H1 (cell line): ENCODE measurements around the gene PRRC2A. TPM values are rescaled to one million over a fixed set of nuclear protein-coding genes. Genes with fewer than 3 reads are reported as not detected.

Source experiments
- CTCF ChIA-PET: fragments of 300-600 bp; sonication (Branson Sonifier 250); formaldehyde crosslinking; loops from one replicate; lab custom pipeline; 2021; ENCODE audit not compliant: partially characterized antibody; lab: Charles Lee
- POLR2A ChIA-PET: fragments of 300-600 bp; sonication (Branson Sonifier 250); formaldehyde crosslinking; loops from one replicate; lab custom pipeline; 2021; ENCODE audit warnings: inconsistent platforms; ENCODE audit not compliant: partially characterized antibody; lab: Charles Lee
- DNase-seq, 2 experiments: peaks; one replicate each; pipeline versions ENCODE4 v3.0.0 to v3.0.0-alpha.2; 2010 to 2022; ENCODE audit warnings: low spot score in 2 of 2, low read depth in 1 of 2, mixed read lengths in 1 of 2
- FAIRE-seq: peaks from 2 replicates; lab custom pipeline; 2011; peaks lifted over from hg19 to GRCh38; lab: Jason Lieb, UNC
- H2AFZ ChIP-seq: 2 replicates; pipeline ENCODE4 v1.8.1; 2012; ENCODE audit warnings: low read length, inconsistent platforms
- H2AK5ac ChIP-seq: 2 replicates; pipeline ENCODE4 v1.6.1; 2013; ENCODE audit warnings: low read depth, low read length
- H2BK120ac ChIP-seq: replicated peaks from 2 replicates; pipeline ENCODE3; 2013; ENCODE audit warnings: low read depth, low read length, inconsistent platforms
- H2BK12ac ChIP-seq: 2 replicates; pipeline ENCODE4 v1.6.1; 2013; ENCODE audit warnings: low read depth, low read length
- H2BK15ac ChIP-seq: 2 replicates; pipeline ENCODE4 v1.6.1; 2013; ENCODE audit warnings: low read length
- H2BK20ac ChIP-seq: 2 replicates; pipeline ENCODE4 v1.6.1; 2013; ENCODE audit warnings: low read length
- H2BK5ac ChIP-seq: 2 replicates; pipeline ENCODE4 v1.6.1; 2013; ENCODE audit warnings: low read depth, low read length
- H3K14ac ChIP-seq: 2 replicates; pipeline ENCODE4 v1.6.1; 2013; ENCODE audit warnings: inconsistent platforms; ENCODE audit not compliant: insufficient read length
- H3K18ac ChIP-seq: 2 replicates; pipeline ENCODE4 v1.6.1; 2013; ENCODE audit warnings: low read length; ENCODE audit errors: extremely low read depth
- H3K23ac ChIP-seq: 2 replicates; pipeline ENCODE4 v1.6.1; 2013; ENCODE audit warnings: inconsistent platforms; ENCODE audit not compliant: insufficient read length
- H3K23me2 ChIP-seq: 2 replicates; pipeline ENCODE4 v1.6.1; 2013; ENCODE audit warnings: low read depth, low read length
- H3K27ac ChIP-seq: 2 replicates; pipeline ENCODE4 v1.6.1; 2011; ENCODE audit warnings: low read depth, low read length, inconsistent platforms
- H3K27me3 ChIP-seq, 4 experiments: replicated peaks in 1 of 4; 1 replicate in 1 of 4; 2 replicates in 3 of 4; pipeline versions ENCODE4 v1.6.1 to v1.8.1; 2011 to 2013; ENCODE audit warnings: low read length in 3 of 4, mild to moderate bottlenecking in 3 of 4, inconsistent platforms in 2 of 4, mixed read lengths in 2 of 4, moderate library complexity in 1 of 4; ENCODE audit not compliant: control insufficient read depth in 3 of 4, insufficient read depth in 3 of 4; ENCODE audit errors: extremely low read depth in 1 of 4
- H3K36me3 ChIP-seq, 4 experiments: 2 replicates each; pipeline versions ENCODE4 v1.6.1 to v1.8.1; 2011 to 2013; ENCODE audit warnings: mild to moderate bottlenecking in 4 of 4, low read length in 3 of 4, moderate library complexity in 2 of 4, control low read depth in 1 of 4, inconsistent platforms in 1 of 4; ENCODE audit not compliant: insufficient read depth in 4 of 4, control insufficient read depth in 2 of 4
- H3K4ac ChIP-seq: replicated peaks from 2 replicates; pipeline ENCODE3; 2013; ENCODE audit warnings: low read length, low read depth, mixed read lengths, inconsistent platforms; ENCODE audit not compliant: insufficient read length
- H3K4me1 ChIP-seq, 4 experiments: replicated peaks in 1 of 4; 1 replicate in 1 of 4; 2 replicates in 3 of 4; pipeline versions ENCODE4 v1.6.1 to v1.8.1; 2011 to 2013; ENCODE audit warnings: low read length in 3 of 4, inconsistent platforms in 2 of 4, mixed read lengths in 1 of 4; ENCODE audit not compliant: insufficient read depth in 4 of 4, control insufficient read depth in 3 of 4
- H3K4me2 ChIP-seq, 2 experiments: 2 replicates each; pipeline versions ENCODE4 v1.6.1 to v1.8.1; 2011 to 2013; ENCODE audit warnings: low read depth in 2 of 2, low read length in 2 of 2, control low read depth in 1 of 2, inconsistent platforms in 1 of 2, mild to moderate bottlenecking in 1 of 2; ENCODE audit not compliant: insufficient read depth in 1 of 2
- H3K4me3 ChIP-seq, 4 experiments: fragments of 200-600, 300-600 bp in 1 of 4; sonication (generic), shearing (Covaris generic), sonication (Bioruptor Twin) in 1 of 4; 2 replicates each; pipeline versions ENCODE4 v1.5.1 to v1.8.1; 2011 to 2016; ENCODE audit warnings: low read length in 4 of 4, low read depth in 3 of 4, control low read depth in 2 of 4, inconsistent platforms in 2 of 4, mild to moderate bottlenecking in 2 of 4, mixed read lengths in 1 of 4, moderate library complexity in 1 of 4; ENCODE audit not compliant: insufficient read depth in 2 of 4; ENCODE audit errors: extremely low read depth in 1 of 4
- H3K56ac ChIP-seq: replicated peaks from 2 replicates; pipeline ENCODE3; 2013; ENCODE audit warnings: low read depth, mild to moderate bottlenecking, mixed read lengths, low read length, inconsistent platforms; ENCODE audit not compliant: insufficient read length
- H3K79me1 ChIP-seq: 2 replicates; pipeline ENCODE4 v1.6.1; 2013; ENCODE audit warnings: low read depth, low read length, control low read depth
- H3K79me2 ChIP-seq, 2 experiments: 2 replicates each; pipeline versions ENCODE4 v1.6.1 to v1.8.1; 2012 to 2013; ENCODE audit warnings: low read length in 2 of 2, mild to moderate bottlenecking in 2 of 2, inconsistent platforms in 1 of 2; ENCODE audit not compliant: insufficient read depth in 2 of 2, control insufficient read depth in 1 of 2
- H3K9ac ChIP-seq, 4 experiments: replicated peaks in 1 of 4; 1 replicate in 1 of 4; 2 replicates in 3 of 4; pipeline versions ENCODE4 v1.6.1 to v1.8.1; 2011 to 2013; ENCODE audit warnings: low read depth in 3 of 4, low read length in 3 of 4, control low read depth in 2 of 4, mild to moderate bottlenecking in 2 of 4, moderate library complexity in 2 of 4, inconsistent platforms in 1 of 4; ENCODE audit errors: extremely low read depth in 1 of 4
- H3K9me3 ChIP-seq, 2 experiments: 2 replicates each; pipeline versions ENCODE4 v1.6.1 to v1.8.1; 2012 to 2013; ENCODE audit warnings: mild to moderate bottlenecking in 2 of 2, moderate library complexity in 2 of 2, control low read depth in 1 of 2, inconsistent platforms in 1 of 2, low read depth in 1 of 2, low read length in 1 of 2, mixed read lengths in 1 of 2; ENCODE audit not compliant: insufficient read depth in 2 of 2
- H4K20me1 ChIP-seq, 2 experiments: replicated peaks in 1 of 2; 2 replicates each; pipeline versions ENCODE3 to v1.8.1; 2011 to 2013; ENCODE audit warnings: inconsistent platforms in 2 of 2, low read length in 2 of 2, mild to moderate bottlenecking in 1 of 2; ENCODE audit not compliant: insufficient read depth in 2 of 2, control insufficient read depth in 1 of 2
- H4K5ac ChIP-seq: 2 replicates; pipeline ENCODE4 v1.6.1; 2013; ENCODE audit warnings: low read length, low read depth, mixed read lengths, inconsistent platforms; ENCODE audit not compliant: insufficient read length
- H4K8ac ChIP-seq: 2 replicates; pipeline ENCODE4 v1.8.0; 2013; ENCODE audit warnings: mild to moderate bottlenecking, moderate library complexity, low read length, inconsistent platforms; ENCODE audit not compliant: insufficient read depth; ENCODE audit errors: extremely low read depth
- H4K91ac ChIP-seq: replicated peaks from 2 replicates; pipeline ENCODE3; 2013; ENCODE audit warnings: low read length, mixed read lengths, inconsistent platforms; ENCODE audit not compliant: insufficient read length
- FOSL1 ChIP-seq: IDR thresholded peaks from 2 replicates; pipeline ENCODE4 v1.6.1; 2011; ENCODE audit warnings: mild to moderate bottlenecking, low read depth, low read length, moderate library complexity; ENCODE audit not compliant: insufficient read depth
- MAX ChIP-seq: IDR thresholded peaks from 2 replicates; pipeline ENCODE4 v1.6.1; 2012; ENCODE audit warnings: inconsistent platforms
- SAP30 ChIP-seq: fragments of 300-600 bp; sonication (generic); IDR thresholded peaks from 2 replicates; pipeline ENCODE4 v1.7.1; 2012; ENCODE audit warnings: low read length, moderate library complexity, mild to moderate bottlenecking, inconsistent platforms; ENCODE audit not compliant: insufficient read depth, insufficient replicate concordance
- WGBS, 2 experiments: shearing (Covaris generic) in 1 of 2; methylation state at CpG; one replicate each; pipeline versions ENCODE4 v1.1.6 to v1.1.7; 2013 to 2015; ENCODE audit warnings: low lambda C conversion rate in 2 of 2, mixed read lengths in 2 of 2, inconsistent platforms in 1 of 2, low coverage in 1 of 2, missing lambda C conversion rate in 1 of 2; ENCODE audit not compliant: insufficient replicate concordance in 2 of 2, insufficient coverage in 1 of 2, insufficient read length in 1 of 2; ENCODE audit errors: extremely low coverage in 1 of 2, missing lambda C conversion rate in 1 of 2; 5-methylcytosine and 5-hydroxymethylcytosine counted together
- polyA plus RNA-seq, 7 experiments: library from polyadenylated mRNA; depleted of rRNA in 3 of 7; stranded (reverse) in 5 of 7; unstranded in 2 of 7; fragments of >200 nt in 5 of 7; fragments of 200-250 nt in 2 of 7; gene quantifications; 1 replicate in 5 of 7; 2 replicates in 1 of 7; 4 replicates in 1 of 7; pipeline versions ENCODE4 v1.2.1 to v1.2.3, GENCODE V29; 2011 to 2013; ENCODE audit warnings: missing spikeins in 2 of 7, mixed read lengths in 2 of 7
- total RNA-seq: library from RNA; stranded (reverse); fragmentation: NEBNext Ultra II Directional; extraction: Animal tissue kit (Norgen Biotek cat#: 25700); gene quantifications from 2 replicates; pipeline ENCODE4 v1.2.1, GENCODE V29; 2021

Gene PRRC2A
- total and polyA plus RNA-seq, 2 of the 8 experiments (the other 6 are each of a cell fraction or from before 2014, with no cell fraction given) = 118 to 300 TPM

- WGBS, 2 experiments = 94% methylated on average over 6 of the region's 6 CpGs; no CpG with 5 or more reads in 1 of the 2 experiments
- no peak overlapping the region for H3K18ac ChIP-seq
- H2BK12ac ChIP-seq = no peak overlapping the region
- no peak overlapping the region for H3K4me3 ChIP-seq
- H3K14ac ChIP-seq = no peak overlapping the region
- H3K4ac ChIP-seq = no peak overlapping the region
- no peak overlapping the region for H3K27ac ChIP-seq
- H3K79me1 ChIP-seq = no peaks in the 10 kb centered on the region; the same call in none of the 2 replicates
- no peaks in the 10 kb centered on the region for H3K9me3 ChIP-seq
- no peak overlapping the region for H2BK120ac ChIP-seq
- H4K5ac ChIP-seq = no peak overlapping the region
- H3K79me2 ChIP-seq = no peaks in the 10 kb centered on the region
- FAIRE-seq (no peak), DNase-seq (no peak)
- no peak overlapping the region for H3K56ac ChIP-seq
- H2AFZ ChIP-seq = no peak overlapping the region
- peaks cover 7 to 12% of the 10 kb centered on the region in 2 experiments for H4K20me1 ChIP-seq
- no peak overlapping the region for H3K4me2 ChIP-seq
- CTCF ChIA-PET = interaction anchor here (0.8 to 1.3 kb wide), 3 partner anchors 9 to 24 kb away, joined by 3 to 5 read pairs (median 4); partner anchors contain the start of gene GPANK1
- no peak overlapping the region for H2BK20ac ChIP-seq
- H3K23me2 ChIP-seq = no peaks in the 10 kb centered on the region
- peaks cover 56 to 93% (median 77%) of the 10 kb centered on the region in 4 experiments for H3K36me3 ChIP-seq
- H3K9ac ChIP-seq = no peak overlapping the region
- no peaks in the 10 kb centered on the region for H3K4me1 ChIP-seq
- no peak overlapping the region for H4K91ac ChIP-seq
- no peak overlapping the region for H4K8ac ChIP-seq
- H2AK5ac ChIP-seq = no peak overlapping the region
- no peaks in the 10 kb centered on the region for H3K27me3 ChIP-seq
- no peak overlapping the region for H2BK15ac ChIP-seq
- H2BK5ac ChIP-seq = no peak overlapping the region
- POLR2A ChIA-PET = interaction anchor here (1.0 to 34.9 kb wide), 10 partner anchors 15 to 165 kb away, joined by 3 to 883 read pairs (median 6); partner anchors contain the start of genes ABHD16A, APOM, BAG6 and C6orf47
- no peak overlapping the region for H3K23ac ChIP-seq
- TF ChIP-seq MAX (no peak), SAP30 (no peak), FOSL1 (no peak)
These were observed 20.1 kb downstream of the PRRC2A start for GRCh38 chr6:31640612-31641011.
